Stomach (tissue), 4 donors: Measurements from ENCODE around the gene HIGD2A.

Experiments
- CTCF ChIP-seq, 7 experiments: fragments of 450-650 bp in 4 of 7; fragments of 200-600 bp in 3 of 7; sonication (generic) in 3 of 7; IDR thresholded peaks; one replicate each; pipeline ENCODE4 v1.5.1; 2016 to 2019; ENCODE audit warnings: antibody characterized with exemption in 7 of 7, control low read depth in 2 of 7, mild to moderate bottlenecking in 1 of 7
- POLR2A ChIP-seq, 4 donors: fragments of 450-650 bp; IDR thresholded peaks; one replicate each; pipeline ENCODE4 v1.6.1; 2016; ENCODE audit warnings: antibody characterized with exemption in 4 of 4, control low read depth in 2 of 4, mild to moderate bottlenecking in 1 of 4, moderate library complexity in 1 of 4

GRCh38 chr5:176383961-176384360 is 4.6 kb upstream of the HIGD2A start:
- TF ChIP-seq POLR2A (IDR thresholded peaks at IDR 0.05): no peak
- TF ChIP-seq CTCF (IDR thresholded peaks at IDR 0.05): no peak
